IPS DF 19.7 (cell line): ENCODE data around the gene TNFRSF25.

Experiments
- DNase-seq: peaks from one replicate; pipeline ENCODE4 v3.0.0-alpha.2; 2013; ENCODE audit warnings: low read depth, low spot score

Gene TNFRSF25

GRCh38 chr1:6466023-6466422 lies at the start of gene TNFRSF25:
TNFRSF25 (minus strand) TSS chr1:6466173; CDS start chr1:6466107, 66 bp downstream.
- no peak for DNase-seq

- DNase-seq: no peak
Observed at GRCh38 chr1:6515771-6516170, 49.8 kb upstream of the TNFRSF25 start.

GRCh38 chr1:6513320-6513801 lies 47.4 kb upstream of the TNFRSF25 start:
- no peak for DNase-seq

GRCh38 chr1:6512908-6513280 lies 46.9 kb upstream of the TNFRSF25 start:
- no peak for DNase-seq

GRCh38 chr1:6512245-6512907 lies 46.4 kb upstream of the TNFRSF25 start:
- no peak for DNase-seq

GRCh38 chr1:6511561-6512244 lies 45.7 kb upstream of the TNFRSF25 start:
- DNase-seq: no peak

- DNase-seq: no peak
Observed at GRCh38 chr1:6511056-6511455, 45.1 kb upstream of the TNFRSF25 start.

GRCh38 chr1:6510493-6510892 lies 44.5 kb upstream of the TNFRSF25 start:
- no peak for DNase-seq

- no peak for DNase-seq
Observed at GRCh38 chr1:6509919-6510291, 43.9 kb upstream of the TNFRSF25 start.

- no peak for DNase-seq
Observed at GRCh38 chr1:6509220-6509918, 43.4 kb upstream of the TNFRSF25 start.

GRCh38 chr1:6508816-6509189 lies 42.8 kb upstream of the TNFRSF25 start:
- no peak for DNase-seq

- no peak for DNase-seq
Observed at GRCh38 chr1:6508154-6508815, 42.3 kb upstream of the TNFRSF25 start.

GRCh38 chr1:6507461-6507911 lies 41.5 kb upstream of the TNFRSF25 start:
- no peak for DNase-seq

GRCh38 chr1:6507037-6507428 lies 41.1 kb upstream of the TNFRSF25 start:
- DNase-seq: no peak

- no peak for DNase-seq
Observed at GRCh38 chr1:6506210-6507036, 40.5 kb upstream of the TNFRSF25 start.

GRCh38 chr1:6505367-6506209 lies 39.6 kb upstream of the TNFRSF25 start:
- DNase-seq: no peak

GRCh38 chr1:6504887-6505286 lies 38.9 kb upstream of the TNFRSF25 start:
- no peak for DNase-seq

GRCh38 chr1:6503884-6504602 lies 38.1 kb upstream of the TNFRSF25 start:
- DNase-seq: no peak

- no peak for DNase-seq
Observed at GRCh38 chr1:6502000-6502891, 36.3 kb upstream of the TNFRSF25 start.
